HG03196 (cell line): Measurements from ENCODE around the gene SUMF1.
A peak's percentile ranks its signal among the peaks of the same experiment; 100 is the strongest.

Experiments used
- ATAC-seq: cut with Tn5 transposase; IDR thresholded peaks from one replicate; pipeline ENCODE4 v1.9.1; 2021; ENCODE audit not compliant: unreplicated experiment

The SUMF1 gene

DNA sequence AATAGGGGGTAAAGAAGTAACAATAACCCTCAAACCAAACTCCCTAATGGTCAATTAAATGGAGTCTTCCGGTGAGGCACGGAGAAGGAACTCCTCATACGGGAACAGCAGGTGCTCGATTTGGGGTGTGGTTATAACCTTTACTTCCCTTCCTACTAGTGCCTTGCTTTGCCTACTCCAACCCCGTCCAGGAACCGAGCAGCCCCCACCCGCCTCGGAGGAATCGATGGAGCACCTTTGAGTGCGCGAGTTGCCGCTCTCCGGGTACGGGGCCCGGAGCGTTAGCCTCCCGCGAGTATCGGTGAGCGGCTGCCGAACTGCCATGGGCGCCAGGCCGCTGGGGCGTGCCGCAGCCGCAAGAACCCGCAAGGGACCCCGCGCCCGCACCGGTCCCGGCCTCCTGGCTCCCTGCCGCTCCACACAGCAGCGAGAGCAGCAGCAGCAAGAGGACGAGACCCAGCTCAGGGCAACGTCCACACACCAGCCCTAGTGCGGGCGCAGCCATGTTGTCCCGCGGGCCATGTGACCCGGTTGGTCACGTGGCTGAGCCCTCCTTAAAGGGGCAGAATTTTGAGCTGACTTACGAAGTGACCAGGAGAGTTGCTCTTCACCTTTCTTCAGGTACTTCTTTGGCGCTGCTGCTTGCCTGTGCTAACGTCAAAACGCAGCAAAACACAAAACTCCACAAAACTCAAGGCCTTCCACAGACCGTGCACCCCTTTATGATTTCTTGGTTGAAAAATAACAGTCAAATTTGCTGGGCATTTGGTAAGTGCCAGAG lies at the start of gene SUMF1:
Gene SUMF1, minus strand, starts transcription at position 529 of the 781 bp plus-strand sequence. Its CDS starts 24 bp downstream, at position 505.
- ATAC-seq, result peak; percentile 99

- no peak for ATAC-seq
Observed at GRCh38 chr3:4515916-4516579, 49.0 kb upstream of the SUMF1 start.

DNA sequence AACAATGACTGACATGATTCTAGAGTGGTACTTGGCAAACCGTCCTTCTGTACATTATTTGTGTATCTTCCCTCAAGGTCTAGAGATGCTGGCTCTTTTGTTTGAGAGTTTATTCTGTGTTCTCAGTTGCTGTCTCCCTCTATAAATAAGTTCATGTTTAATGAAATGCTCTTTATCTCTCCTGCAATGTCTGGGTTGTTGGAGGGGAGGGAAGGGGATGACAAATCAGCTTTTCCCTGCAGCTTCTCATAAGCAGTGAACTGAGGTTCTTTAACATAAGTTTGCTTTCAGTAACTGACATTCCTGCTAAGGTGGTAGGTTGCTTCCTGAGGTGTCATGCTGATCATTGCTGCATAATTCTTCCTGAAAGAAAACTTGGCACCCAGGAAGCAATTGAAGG lies 47.8 kb upstream of the SUMF1 start:
- ATAC-seq, result no peak

- no peak for ATAC-seq
Observed at GRCh38 chr3:4514321-4514720, 47.3 kb upstream of the SUMF1 start.

- ATAC-seq, result no peak
Observed at GRCh38 chr3:4512895-4513616, 46.0 kb upstream of the SUMF1 start.

- no peak for ATAC-seq
Observed at GRCh38 chr3:4511491-4512262, 44.6 kb upstream of the SUMF1 start.

DNA sequence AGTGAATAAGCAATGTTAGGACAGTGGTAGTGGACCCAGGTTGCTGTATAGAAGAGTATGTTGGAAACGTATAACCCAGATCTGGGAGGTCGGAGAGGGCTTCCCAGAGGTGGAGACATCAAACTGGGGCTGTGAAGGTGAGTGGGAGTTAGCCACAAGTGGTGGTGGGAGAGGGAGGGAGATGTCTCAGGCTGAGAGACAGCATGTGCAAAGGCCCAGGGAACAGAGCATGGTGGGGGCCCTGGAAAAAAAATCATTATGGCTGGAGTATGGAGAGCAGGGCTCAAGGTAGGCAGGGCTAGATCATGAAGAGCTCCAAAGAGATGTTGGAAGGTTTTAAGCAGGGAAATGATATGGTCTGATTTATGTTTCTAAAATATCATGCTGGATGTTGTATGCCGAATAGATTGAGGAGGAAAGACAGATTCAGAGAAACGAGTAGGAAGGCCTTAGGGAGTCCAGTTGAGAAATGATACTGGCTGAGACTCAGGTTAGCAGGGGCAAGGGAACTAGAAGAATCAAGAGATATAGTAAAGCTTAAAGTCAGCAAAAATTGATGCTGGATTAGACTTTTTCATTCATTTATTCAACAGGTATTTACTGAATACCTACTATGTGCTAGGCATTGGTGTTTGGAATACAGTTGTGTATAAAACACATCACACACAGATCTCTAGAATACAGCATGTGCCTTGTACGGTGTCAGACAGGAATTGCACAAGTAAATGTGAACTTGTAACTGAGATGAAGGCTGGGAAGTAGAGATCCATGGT lies 43.1 kb upstream of the SUMF1 start:
- no peak for ATAC-seq

DNA sequence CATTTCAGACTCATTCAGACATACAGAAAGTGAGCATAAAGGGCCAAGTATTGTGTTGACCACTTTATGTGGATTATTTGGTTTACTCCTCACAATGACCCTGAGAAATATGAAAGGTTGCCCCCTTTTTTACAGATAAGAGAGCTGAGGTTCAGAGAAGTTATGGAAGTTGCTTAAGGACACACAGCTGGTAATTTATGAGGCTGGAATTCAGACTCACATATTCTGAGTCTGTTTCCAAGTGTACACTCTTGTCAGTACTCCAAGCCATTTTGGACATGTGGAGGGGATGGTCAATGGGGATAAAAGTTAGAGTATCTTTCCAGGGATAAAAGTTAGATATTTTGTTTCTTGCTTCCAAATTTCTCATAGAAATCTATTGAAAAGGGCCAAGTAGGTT lies 42.0 kb upstream of the SUMF1 start:
- ATAC-seq, result no peak

DNA sequence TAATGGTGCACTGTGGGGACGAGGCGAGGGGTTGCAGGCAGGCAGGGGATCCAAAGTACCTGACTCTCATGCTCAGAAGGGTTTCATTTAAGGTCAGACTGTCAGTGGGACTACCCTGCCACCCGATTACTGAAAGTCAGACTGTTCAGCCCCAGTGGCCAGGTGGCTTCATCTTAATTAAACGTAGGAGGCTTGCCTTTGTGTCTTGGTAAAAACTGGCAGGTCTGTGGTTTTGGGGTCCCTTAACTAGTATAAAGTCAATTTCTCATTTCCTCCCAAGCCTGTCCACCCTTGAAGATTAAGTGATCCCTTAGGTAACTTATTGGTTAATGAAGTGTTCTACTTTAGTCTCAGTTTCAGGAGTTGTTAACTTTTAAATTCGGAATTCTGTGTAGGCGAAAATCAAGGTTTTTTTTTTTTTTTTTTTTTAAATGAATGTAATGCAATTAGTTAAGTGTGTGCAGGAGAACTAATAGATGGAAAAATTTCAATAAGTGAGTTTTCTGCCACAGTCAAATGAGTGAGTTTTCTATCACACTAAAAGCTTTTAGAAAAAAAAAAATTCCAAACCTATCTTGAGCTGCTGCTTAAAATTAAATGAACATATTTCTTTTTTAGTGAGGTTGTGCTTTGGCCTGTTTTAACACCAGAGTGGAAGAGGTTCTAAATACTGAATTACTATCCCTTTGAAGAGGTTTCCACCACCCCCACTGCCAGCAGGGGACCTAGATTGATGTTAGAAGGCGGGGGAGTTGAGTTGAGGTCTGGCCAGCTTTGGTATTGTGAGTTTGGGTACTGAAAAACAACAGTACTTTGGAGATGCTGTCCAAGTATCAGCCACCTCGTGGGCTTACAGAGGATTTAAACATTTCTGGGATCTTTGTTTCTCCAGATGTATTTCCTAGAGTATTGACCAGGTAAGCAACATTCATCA lies 41.2 kb upstream of the SUMF1 start:
- peak; percentile 72 for ATAC-seq

- ATAC-seq, result peak; percentile 25
Observed at GRCh38 chr3:4507024-4507596, 40.0 kb upstream of the SUMF1 start.

DNA sequence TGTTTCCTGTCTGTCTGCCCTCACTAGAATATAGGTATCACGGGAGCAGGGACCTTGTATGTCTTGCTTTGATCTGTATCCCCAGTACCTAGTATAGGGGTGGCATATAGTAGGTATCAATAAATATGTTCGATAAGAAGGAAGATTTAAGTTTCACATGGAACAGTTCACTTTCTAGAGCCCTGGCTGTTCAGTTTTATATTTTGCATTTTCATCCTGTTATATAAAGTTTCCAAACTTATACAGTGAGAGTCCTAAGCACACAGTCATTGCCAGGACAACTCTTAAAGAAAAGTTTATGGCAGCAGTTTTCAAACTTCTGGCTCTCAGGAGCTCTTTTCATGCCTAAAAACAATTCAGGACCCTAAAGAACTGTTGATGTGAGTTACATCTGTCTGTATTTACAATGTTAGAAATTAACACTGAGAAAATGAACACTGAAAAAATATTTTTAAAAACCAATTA lies 39.5 kb upstream of the SUMF1 start:
- ATAC-seq, result no peak

DNA sequence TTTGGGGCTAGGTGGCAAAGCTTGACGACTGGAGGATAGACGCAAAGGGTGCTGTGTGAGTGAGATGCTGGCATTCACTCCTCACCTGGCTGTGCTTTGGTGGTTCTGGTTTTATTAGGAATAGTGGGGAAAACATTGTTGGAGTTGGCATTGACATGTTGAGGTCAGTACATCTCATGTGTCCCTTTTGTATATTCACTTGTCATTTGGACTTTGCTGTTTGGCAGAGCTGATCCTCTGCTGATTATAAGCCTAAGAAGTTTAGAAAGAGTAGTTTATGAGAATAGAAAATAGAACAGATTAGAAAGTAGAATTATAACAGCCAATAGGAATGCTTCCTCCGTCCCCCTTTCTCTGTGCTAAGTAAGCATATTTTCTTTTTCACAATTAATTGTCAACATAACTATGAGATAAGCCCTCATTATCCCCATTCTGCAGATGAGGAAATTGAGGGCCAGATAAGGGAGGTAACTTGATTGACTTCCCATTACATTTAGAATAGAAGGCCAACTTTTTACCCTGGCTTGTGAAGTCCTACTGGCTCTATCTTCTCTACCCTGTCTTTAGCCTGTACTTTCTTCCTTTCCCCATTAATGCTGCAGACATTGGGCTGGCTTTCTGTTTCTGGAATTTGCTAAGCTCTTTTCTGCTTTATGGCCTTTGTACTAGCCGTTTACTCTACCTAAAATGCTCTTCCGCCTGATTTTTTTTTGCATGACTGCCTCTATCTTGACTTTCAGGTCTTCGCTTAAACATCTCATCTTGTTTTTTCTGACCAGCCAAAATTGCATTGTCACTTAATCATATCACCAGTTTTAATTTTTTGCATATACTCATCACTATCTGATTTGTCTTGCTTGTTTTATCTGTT lies 38.9 kb upstream of the SUMF1 start:
- no peak for ATAC-seq

DNA sequence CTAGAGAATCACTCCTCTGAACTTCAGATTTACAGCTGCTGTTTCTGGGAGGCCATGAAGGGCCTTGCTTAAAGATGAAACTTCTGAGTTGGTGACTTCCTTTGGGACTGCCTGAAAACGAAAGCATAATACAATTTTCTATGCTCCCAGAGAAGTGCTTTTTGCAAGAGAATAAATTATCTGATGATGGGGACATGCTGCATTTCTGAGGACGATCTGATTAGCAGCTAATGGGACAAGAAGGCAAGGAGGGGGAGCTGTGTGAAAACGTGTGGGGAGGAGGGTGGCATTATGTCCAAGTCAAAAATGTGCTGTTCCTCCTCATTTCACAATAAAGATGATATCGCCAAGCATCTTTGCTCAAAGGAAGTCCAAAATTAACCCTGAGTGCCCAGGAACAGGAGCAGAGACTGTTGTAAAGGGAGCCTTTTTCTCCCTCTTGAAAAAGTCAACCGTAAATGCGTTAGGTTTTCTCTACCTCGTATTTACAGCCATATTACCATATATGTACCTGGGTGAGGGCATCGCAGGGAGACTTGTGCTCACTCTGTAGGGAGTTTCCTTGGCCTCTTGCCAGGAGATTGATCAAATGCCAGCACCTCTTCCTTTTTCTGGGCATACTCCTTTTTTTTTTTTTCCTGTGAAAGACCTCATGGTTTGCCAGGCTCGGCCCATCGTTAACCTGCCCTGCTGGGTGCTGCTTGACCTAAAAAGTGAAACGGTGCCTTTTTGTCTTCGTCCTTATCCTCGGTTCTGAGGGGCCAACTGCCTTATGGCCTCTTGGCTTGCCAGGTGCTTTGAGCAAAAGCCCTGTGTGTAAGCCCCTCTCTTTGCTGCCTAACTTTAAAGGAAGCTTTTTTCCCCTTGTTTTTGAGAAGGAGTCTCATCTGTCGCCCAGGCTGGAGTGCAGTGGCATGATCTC lies 37.5 kb upstream of the SUMF1 start:
- no peak for ATAC-seq

- ATAC-seq, result peak; percentile 48
Observed at GRCh38 chr3:4503050-4503449, 36.0 kb upstream of the SUMF1 start.

DNA sequence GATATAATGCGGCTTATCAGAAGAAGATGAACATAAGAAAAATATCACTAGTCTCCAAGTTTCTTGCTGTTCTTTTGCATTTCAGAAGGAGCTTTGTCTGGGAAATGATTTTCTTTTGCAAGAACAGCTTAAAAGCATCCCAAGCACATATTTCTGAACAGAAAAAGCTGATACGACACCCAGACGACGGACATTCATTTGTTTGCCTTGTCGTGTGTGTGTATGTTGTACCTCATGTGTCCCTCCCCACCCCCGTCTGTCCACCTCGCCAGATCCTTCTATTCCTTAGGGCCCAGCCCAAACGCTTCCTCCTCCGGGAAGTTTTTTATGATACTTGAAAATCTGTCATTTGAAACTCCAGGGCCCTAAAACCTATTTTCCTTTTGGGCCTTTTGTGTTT lies 34.9 kb upstream of the SUMF1 start:
- no peak for ATAC-seq

GRCh38 chr3:4501437-4501836 lies 34.4 kb upstream of the SUMF1 start:
- ATAC-seq, result no peak

GRCh38 chr3:4498446-4498845 lies 31.4 kb upstream of the SUMF1 start:
- ATAC-seq, result no peak
